ENCODE measurements around the gene SLC16A13.

DNA sequence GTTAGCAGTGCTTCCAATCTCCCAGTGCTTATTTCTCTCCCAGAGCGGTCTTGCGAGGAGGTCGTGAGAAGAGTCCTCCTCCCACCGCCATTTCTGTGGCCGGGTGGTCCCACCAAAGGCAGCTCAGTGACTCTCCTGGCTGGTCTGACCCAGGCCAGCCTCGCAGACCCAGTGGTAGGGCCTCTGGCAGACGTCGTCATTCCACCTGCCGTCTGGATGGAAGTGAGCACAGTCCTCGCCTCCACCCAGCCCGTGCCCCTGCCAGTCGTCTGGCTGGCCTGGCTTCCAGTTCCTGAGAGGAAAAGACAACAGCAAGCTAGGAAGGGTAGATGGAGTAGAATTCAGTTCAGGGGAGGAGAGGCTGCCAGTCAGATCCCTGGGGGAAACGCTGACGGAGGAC is 39.1 kb downstream of the SLC16A13 start:
- TF ChIP-seq CTCF (IDR thresholded peaks at IDR 0.05; ENCODE audit: low read depth, low read length, missing input control) = no peak
- no peak for TF ChIP-seq JUND (IDR thresholded peaks at IDR 0.05)
- TF ChIP-seq, protein P1, sequence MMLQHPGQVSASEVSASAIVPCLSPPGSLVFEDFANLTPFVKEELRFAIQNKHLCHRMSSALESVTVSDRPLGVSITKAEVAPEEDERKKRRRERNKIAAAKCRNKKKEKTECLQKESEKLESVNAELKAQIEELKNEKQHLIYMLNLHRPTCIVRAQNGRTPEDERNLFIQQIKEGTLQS (IDR thresholded peaks at IDR 0.05) = no peak
- TF ChIP-seq RAD21 (IDR thresholded peaks at IDR 0.05) = no peak
- no peak for TF ChIP-seq SP1 (IDR thresholded peaks at IDR 0.05)
- no peak for TF ChIP-seq GABPA (IDR thresholded peaks at IDR 0.05 in 1 of 2, conservative IDR thresholded peaks at IDR 0.05 in 1 of 2)
- no peak for TF ChIP-seq TAF1 (conservative IDR thresholded peaks at IDR 0.05)
- TF ChIP-seq YY1 (IDR thresholded peaks at IDR 0.05) = no peak
- TF ChIP-seq ZBTB33 (IDR thresholded peaks at IDR 0.05) = no peak

Measured in liver (tissue), 3 donors.